ENCODE results near the gene RRP15. TPM values are rescaled to one million over a fixed set of nuclear protein-coding genes. Genes with fewer than 3 reads are reported as not detected.

RRP15 gene
- total RNA-seq, 1 donor from 2014 or later: 18.7 TPM

DNA sequence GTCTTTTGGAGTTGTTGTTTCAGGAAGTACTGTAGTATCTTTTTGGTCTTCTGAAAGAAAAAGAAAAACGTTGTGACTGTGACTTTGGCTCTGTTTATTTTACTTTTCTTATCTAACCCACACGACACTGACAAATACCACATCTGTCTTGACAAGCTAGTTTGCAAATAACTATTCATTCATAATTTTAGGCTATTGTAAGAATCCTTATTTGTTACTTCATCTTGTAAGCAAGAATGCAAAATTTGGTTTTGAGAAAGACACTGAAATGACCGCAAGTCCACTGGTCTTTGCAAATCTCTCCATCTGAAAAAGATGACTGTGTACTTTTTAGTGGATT is 72.8 kb downstream of the RRP15 start:
- DNase-seq (no peak), ATAC-seq (no peak)
- intact Hi-C loops (cut with DNase I): no loop called here
- no peaks in the 10 kb centered on the region for H3K9me3 ChIP-seq
- TF ChIP-seq, protein P1, sequence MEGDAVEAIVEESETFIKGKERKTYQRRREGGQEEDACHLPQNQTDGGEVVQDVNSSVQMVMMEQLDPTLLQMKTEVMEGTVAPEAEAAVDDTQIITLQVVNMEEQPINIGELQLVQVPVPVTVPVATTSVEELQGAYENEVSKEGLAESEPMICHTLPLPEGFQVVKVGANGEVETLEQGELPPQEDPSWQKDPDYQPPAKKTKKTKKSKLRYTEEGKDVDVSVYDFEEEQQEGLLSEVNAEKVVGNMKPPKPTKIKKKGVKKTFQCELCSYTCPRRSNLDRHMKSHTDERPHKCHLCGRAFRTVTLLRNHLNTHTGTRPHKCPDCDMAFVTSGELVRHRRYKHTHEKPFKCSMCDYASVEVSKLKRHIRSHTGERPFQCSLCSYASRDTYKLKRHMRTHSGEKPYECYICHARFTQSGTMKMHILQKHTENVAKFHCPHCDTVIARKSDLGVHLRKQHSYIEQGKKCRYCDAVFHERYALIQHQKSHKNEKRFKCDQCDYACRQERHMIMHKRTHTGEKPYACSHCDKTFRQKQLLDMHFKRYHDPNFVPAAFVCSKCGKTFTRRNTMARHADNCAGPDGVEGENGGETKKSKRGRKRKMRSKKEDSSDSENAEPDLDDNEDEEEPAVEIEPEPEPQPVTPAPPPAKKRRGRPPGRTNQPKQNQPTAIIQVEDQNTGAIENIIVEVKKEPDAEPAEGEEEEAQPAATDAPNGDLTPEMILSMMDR (IDR thresholded peaks at IDR 0.05): no peak
- H3K4me3 ChIP-seq: no peak overlapping the region
- no peaks in the 10 kb centered on the region for H3K27me3 ChIP-seq (ENCODE audit: low read depth)
- H3K36me3 ChIP-seq: no peaks in the 10 kb centered on the region
- H3K4me1 ChIP-seq: no peaks in the 10 kb centered on the region
- peak overlapping the region; percentile 27 for H3K27ac ChIP-seq

DNA sequence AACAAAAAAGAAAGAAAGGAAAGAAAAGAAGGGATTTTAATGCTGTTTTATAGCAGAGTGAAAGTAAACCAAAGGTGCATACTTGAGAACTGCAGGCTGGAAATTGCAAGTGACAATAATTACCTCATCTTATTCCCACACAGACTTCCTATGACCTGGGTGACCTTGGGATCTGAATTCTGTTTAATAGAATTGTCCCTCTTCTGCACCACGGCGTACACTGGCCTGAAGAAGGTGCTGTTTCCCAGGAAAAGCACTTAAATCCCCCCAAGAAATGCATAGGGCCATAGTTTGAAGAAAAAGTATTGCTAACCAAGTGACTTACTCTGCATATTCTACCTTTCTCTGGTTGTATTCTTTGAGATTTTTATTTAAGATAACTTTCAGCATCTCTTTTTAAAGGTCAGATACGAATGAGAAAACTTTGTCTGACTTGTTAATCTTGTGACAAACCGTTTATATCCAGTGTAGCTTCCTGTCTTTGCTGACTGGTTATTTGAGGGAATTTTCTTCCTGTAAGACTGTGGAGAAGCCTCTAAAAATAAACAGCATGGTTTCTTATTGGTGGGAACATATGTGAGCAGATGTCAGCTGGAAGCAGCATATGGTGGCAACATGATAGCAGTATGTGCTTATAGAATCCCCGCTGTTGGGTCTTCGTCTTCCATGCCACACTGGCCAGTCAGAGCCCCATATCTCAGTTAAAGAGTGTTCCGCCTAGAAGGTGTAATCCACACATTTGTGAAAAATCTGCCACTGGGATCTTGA is 76.4 kb downstream of the RRP15 start:
- TF ChIP-seq, protein P1 (IDR thresholded peaks at IDR 0.05): peak; percentile 46
- Histone ChIP-seq H3K27me3 (ENCODE audit: low read depth) (no peaks in the 10 kb centered on the region), H3K4me1 (peaks cover 15% of the 10 kb centered on the region), H3K27ac (no peak overlapping the region), H3K36me3 (no peaks in the 10 kb centered on the region), H3K4me3 (no peak overlapping the region), H3K9me3 (no peaks in the 10 kb centered on the region)
- DNase-seq (no peak), ATAC-seq (no peak)
- intact Hi-C loops (cut with DNase I): no loop called here

DNA sequence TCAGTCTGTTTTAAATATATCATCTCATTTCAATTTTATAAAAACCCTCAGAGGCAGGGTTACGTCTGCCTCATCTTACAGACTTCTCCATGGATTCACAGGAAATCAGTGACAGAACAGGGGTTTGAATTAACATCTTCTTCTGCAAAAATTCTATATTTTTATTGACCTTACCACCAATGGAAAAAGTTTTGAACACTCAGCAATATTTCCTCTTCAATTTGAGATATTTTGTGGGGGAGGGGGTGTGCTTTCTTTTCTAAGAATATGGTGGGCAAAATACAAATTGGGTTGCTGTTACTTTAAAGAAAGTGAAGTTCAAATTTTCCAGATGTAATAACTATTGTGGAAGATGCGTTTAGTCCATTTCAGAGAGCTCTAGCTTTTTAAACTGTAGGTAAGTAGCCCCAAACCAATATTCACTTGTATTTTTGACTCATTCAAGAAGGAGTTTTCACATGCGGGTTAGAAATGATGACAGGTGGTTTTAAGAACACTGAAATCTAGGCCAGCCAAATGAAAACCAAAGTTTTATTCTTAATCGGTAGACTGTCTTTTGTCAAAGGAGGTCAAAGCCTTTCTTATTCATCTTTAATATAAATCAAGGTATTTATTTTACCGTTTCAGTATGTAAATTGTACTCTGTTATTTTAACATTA is 77.5 kb downstream of the RRP15 start:
- no peak for ATAC-seq
- Histone ChIP-seq H3K27ac (no peak overlapping the region), H3K36me3 (no peaks in the 10 kb centered on the region), H3K9me3 (no peaks in the 10 kb centered on the region), H3K27me3 (ENCODE audit: low read depth) (no peaks in the 10 kb centered on the region), H3K4me1 (peaks cover 20% of the 10 kb centered on the region), H3K4me3 (no peak overlapping the region)
- DNase-seq: no peak
- TF ChIP-seq, protein P1 (IDR thresholded peaks at IDR 0.05): no peak
- intact Hi-C loops (cut with DNase I): no loop called here

DNA sequence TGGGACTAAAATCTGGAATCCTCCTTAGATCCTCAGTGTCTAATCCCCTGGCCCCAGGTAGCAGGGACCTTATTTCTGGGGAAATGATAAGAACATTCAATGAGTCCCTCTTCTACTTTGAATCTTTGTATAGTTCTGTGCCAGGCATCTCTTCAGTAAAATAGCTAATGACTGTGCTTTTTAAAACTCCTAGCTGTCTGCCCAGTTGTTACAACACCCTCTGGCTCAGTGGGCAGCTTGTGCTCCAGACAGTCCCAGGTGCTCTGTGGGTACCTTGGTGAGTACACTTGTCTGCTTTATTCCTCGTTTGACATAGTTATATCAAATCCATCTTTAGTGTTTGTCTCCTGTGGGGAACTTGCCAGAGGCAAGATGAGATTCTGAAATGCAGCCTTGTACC is 78.0 kb downstream of the RRP15 start:
- Histone ChIP-seq H3K9me3 (no peaks in the 10 kb centered on the region), H3K27ac (no peak overlapping the region), H3K27me3 (ENCODE audit: low read depth) (no peaks in the 10 kb centered on the region), H3K4me1 (peaks cover 20% of the 10 kb centered on the region), H3K36me3 (no peaks in the 10 kb centered on the region), H3K4me3 (no peak overlapping the region)
- TF ChIP-seq, protein P1 (IDR thresholded peaks at IDR 0.05): no peak
- DNase-seq (no peak), ATAC-seq (no peak)
- intact Hi-C loops (cut with DNase I): no loop called here

DNA sequence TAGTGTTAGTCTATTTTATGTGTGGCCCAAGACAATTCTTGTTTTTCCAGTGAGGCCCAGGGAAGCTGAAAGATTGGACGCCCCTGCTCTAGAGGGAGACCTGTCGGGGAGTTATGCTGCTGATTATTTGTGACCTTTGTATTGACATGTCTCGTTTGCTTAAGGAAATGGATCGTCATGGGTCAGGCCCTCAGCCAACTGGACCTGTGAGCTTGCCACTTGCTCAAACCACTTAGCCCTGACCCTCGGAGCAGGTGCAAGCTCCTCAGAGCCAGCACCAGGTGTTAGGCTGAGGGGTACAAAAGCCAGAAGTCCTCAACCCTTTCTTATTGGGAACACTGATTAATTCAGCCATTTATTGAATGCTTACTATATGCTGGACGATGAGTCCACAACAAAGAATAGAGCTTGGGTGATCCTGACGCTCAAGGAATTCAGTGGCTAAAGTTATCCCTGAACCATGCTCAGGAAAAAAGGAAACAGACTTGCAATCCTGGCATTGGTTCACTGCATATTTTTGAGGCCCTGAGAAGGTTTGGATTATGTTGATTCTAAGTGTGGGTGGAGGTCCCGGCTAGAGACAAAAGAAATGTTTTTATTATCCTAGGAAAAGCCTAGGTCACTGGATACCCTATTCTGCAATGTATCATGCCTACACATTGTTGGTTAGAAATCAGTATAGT is 79.1 kb downstream of the RRP15 start:
- Histone ChIP-seq H3K9me3 (no peaks in the 10 kb centered on the region), H3K27ac (peak overlapping the region; percentile 15), H3K4me1 (peaks cover 20% of the 10 kb centered on the region), H3K4me3 (no peak overlapping the region), H3K27me3 (ENCODE audit: low read depth) (no peaks in the 10 kb centered on the region), H3K36me3 (no peaks in the 10 kb centered on the region)
- TF ChIP-seq, protein P1 (IDR thresholded peaks at IDR 0.05): no peak
- DNase-seq (no peak), ATAC-seq (peak in 1 of 2 donors; percentile 41)
- intact Hi-C loops (cut with DNase I): no loop called here
